A549 (cell line): ENCODE data around the gene RIPPLY2. TPM values are rescaled to one million over a fixed set of nuclear protein-coding genes. Genes with fewer than 3 reads are reported as not detected.

Source experiments
- ATAC-seq, 2 experiments: fragments of 200-7000 bp in 1 of 2; fragments of >200 bp in 1 of 2; cut with Nextera tagmentation in 1 of 2; cut with Tn5 transposase in 1 of 2; 3 replicates each; pipeline versions ENCODE4 v1.8.0 to v1.9.1; 2018 to 2020; ENCODE audit warnings: mild to moderate bottlenecking in 1 of 2, moderate library complexity in 1 of 2
- CTCF ChIA-PET: fragments of 300-600 bp; sonication (Branson Sonifier 250); formaldehyde crosslinking; extraction: SDS; loops from one replicate; lab custom pipeline; 2021; ENCODE audit warnings: antibody characterized with exemption, inconsistent platforms; lab: Yijun Ruan, JAX
- POLR2A ChIA-PET: fragments of 350-600 bp; formaldehyde crosslinking; extraction: SDS; loops from one replicate; lab custom pipeline; 2021; ENCODE audit warnings: antibody characterized with exemption, inconsistent platforms; lab: Yijun Ruan, JAX
- DNase-seq, 2 experiments: peaks; one replicate each; pipeline versions ENCODE4 v3.0.0 to v3.0.0-alpha.2; 2011 to 2016; ENCODE audit warnings: low read depth in 1 of 2, low spot score in 1 of 2
- FAIRE-seq: peaks from 2 replicates; lab custom pipeline; 2011; peaks lifted over from hg19 to GRCh38; lab: Jason Lieb, UNC
- H3K27ac ChIP-seq, 2 experiments: fragments of >200 bp; sonication (Bioruptor Twin); formaldehyde crosslinking; 3 replicates each; pipeline ENCODE4 v1.5.1; 2016 to 2017
- H3K4me1 ChIP-seq: fragments of >200 bp; sonication (Bioruptor Twin); formaldehyde crosslinking; 3 replicates; pipeline ENCODE4 v1.6.1; 2016
- H3K4me2 ChIP-seq: fragments of >200 bp; sonication (Bioruptor Twin); formaldehyde crosslinking; 3 replicates; pipeline ENCODE4 v1.6.1; 2016
- H3K4me3 ChIP-seq: fragments of >200 bp; sonication (Bioruptor Twin); formaldehyde crosslinking; 3 replicates; pipeline ENCODE4 v1.5.1; 2016
- H3K9me3 ChIP-seq: fragments of >200 bp; sonication (Bioruptor Twin); formaldehyde crosslinking; 3 replicates; pipeline ENCODE4 v1.6.1; 2016
- BCL3 ChIP-seq: fragments of >200 bp; sonication (Bioruptor Twin); formaldehyde crosslinking; IDR thresholded peaks from 3 replicates; pipeline ENCODE4 v1.6.1; 2016
- CBX2 ChIP-seq: fragments of 200-600 bp; sonication (generic); IDR thresholded peaks from 2 replicates; pipeline ENCODE4 v1.6.1; 2016; ENCODE audit warnings: low read depth, mild to moderate bottlenecking, borderline replicate concordance
- CBX8 ChIP-seq: fragments of 200-600 bp; sonication (generic); IDR thresholded peaks from 2 replicates; pipeline ENCODE4 v1.6.1; 2016
- CHD2 ChIP-seq: fragments of 150-350 bp; IDR thresholded peaks from 2 replicates; pipeline ENCODE4 v1.6.1; 2014; ENCODE audit warnings: low read length; ENCODE audit not compliant: partially characterized antibody
- E2F6 ChIP-seq: IDR thresholded peaks from 2 replicates; pipeline ENCODE4 v1.6.1; 2012; ENCODE audit warnings: low read depth, borderline replicate concordance
- EHMT2 ChIP-seq: fragments of 200-600 bp; sonication (generic); IDR thresholded peaks from 2 replicates; pipeline ENCODE4 v1.6.1; 2016; ENCODE audit warnings: antibody characterized with exemption, low read depth, mild to moderate bottlenecking, moderate library complexity
- HDAC2 ChIP-seq: fragments of 200-600 bp; sonication (generic); IDR thresholded peaks from 2 replicates; pipeline ENCODE4 v1.6.1; 2016
- HEYL ChIP-seq: fragments of 250-450 bp; sonication (Bioruptor Pico); IDR thresholded peaks from 2 replicates; pipeline ENCODE4 v1.8.0; 2021; ENCODE audit warnings: mild to moderate bottlenecking, moderate library complexity
- HOXA7 ChIP-seq: fragments of 250-450 bp; sonication (Bioruptor Pico); IDR thresholded peaks from 2 replicates; pipeline ENCODE4 v1.5.0; 2020; ENCODE audit warnings: mild to moderate bottlenecking, moderate library complexity
- JUN ChIP-seq, 2 experiments: fragments of >200 bp; sonication (Bioruptor Twin); formaldehyde crosslinking; IDR thresholded peaks; 2 replicates in 1 of 2; 3 replicates in 1 of 2; pipeline ENCODE4 v1.6.1; 2016 to 2017
- MAZ ChIP-seq: fragments of 150-350 bp; IDR thresholded peaks from 2 replicates; pipeline ENCODE4 v1.6.1; 2014; ENCODE audit warnings: antibody characterized with exemption, low read depth, low read length, borderline replicate concordance
- PBX3 ChIP-seq: IDR thresholded peaks from 2 replicates; pipeline ENCODE4 v1.6.1; 2012
- POLR2AphosphoS2 ChIP-seq: conservative IDR thresholded peaks from 2 replicates; pipeline ENCODE4 v1.6.1; 2012; ENCODE audit warnings: low read length, improper control_type of control experiment, inconsistent platforms
- RAD21 ChIP-seq, 2 experiments: fragments of >200 bp in 1 of 2; sonication (Bioruptor Twin) in 1 of 2; formaldehyde crosslinking in 1 of 2; IDR thresholded peaks in 1 of 2; conservative IDR thresholded peaks in 1 of 2; 2 replicates in 1 of 2; 3 replicates in 1 of 2; pipeline ENCODE4 v1.6.1; 2012 to 2018; ENCODE audit warnings: inconsistent platforms in 1 of 2
- RFX5 ChIP-seq: fragments of 450-650 bp; IDR thresholded peaks from 2 replicates; pipeline ENCODE4 v1.7.1; 2014; ENCODE audit warnings: antibody characterized with exemption, mild to moderate bottlenecking, moderate library complexity
- TFCP2L1 ChIP-seq: fragments of 250-450 bp; sonication (Bioruptor Pico); IDR thresholded peaks from 2 replicates; pipeline ENCODE4 v1.5.0; 2021; ENCODE audit warnings: mild to moderate bottlenecking
- TP53 ChIP-seq: fragments of 250-450 bp; sonication (Bioruptor Pico); IDR thresholded peaks from 2 replicates; pipeline ENCODE4 v1.5.0; 2021; ENCODE audit warnings: mild to moderate bottlenecking, moderate library complexity
- USF2 ChIP-seq: fragments of 450-650 bp; IDR thresholded peaks from 2 replicates; pipeline ENCODE4 v1.6.1; 2014; ENCODE audit warnings: antibody characterized with exemption
- WGBS: methylation state at CpG from one replicate; pipeline ENCODE4 v1.1.6; 2017; ENCODE audit errors: missing lambda C conversion rate; 5-methylcytosine and 5-hydroxymethylcytosine counted together
- polyA plus RNA-seq, 4 experiments: library from polyadenylated mRNA; depleted of rRNA in 3 of 4; stranded (reverse); fragments of >200 nt; fragmentation: RNase III in 1 of 4; extraction: RNeasy Plus Mini Kit Qiagen cat#74134 plus additional on column Dnase treatment in 1 of 4; gene quantifications; 2 replicates in 3 of 4; 3 replicates in 1 of 4; pipeline ENCODE4 v1.2.3, GENCODE V29; 2011 to 2017
- TF ChIP-seq, protein P1 (sequence below): IDR thresholded peaks from 2 replicates; pipeline ENCODE4 v1.6.1; 2012
- TF ChIP-seq, protein P2 (sequence below): fragments of >200 bp; sonication (Bioruptor Twin); formaldehyde crosslinking; IDR thresholded peaks from 2 replicates; pipeline ENCODE4 v1.6.1; 2016
- TF ChIP-seq, protein P3 (sequence below): fragments of 150-350 bp; IDR thresholded peaks from 2 replicates; pipeline ENCODE4 v1.6.1; 2014; ENCODE audit warnings: low read depth, mild to moderate bottlenecking, low read length

RIPPLY2 gene
- polyA plus RNA-seq, 2 of the 4 experiments (the other 2 are of a cell fraction) = 0.27 to 1.5 TPM

GRCh38 chr6:83879746-83880145 is 26.6 kb downstream of the RIPPLY2 start:
- H3K4me2 ChIP-seq = no peak overlapping the region
- H3K27ac ChIP-seq = no peak overlapping the region
- no peak overlapping the region for H3K4me3 ChIP-seq
- peaks cover 15% of the 10 kb centered on the region for H3K4me1 ChIP-seq
- H3K9me3 ChIP-seq = no peaks in the 10 kb centered on the region
- ATAC-seq = no peak
- CTCF ChIA-PET = interaction anchor here (1.1 to 1.8 kb wide), 2 partner anchors 341 to 348 kb away, joined by 3 to 7 read pairs; partner anchors contain the start of gene CEP162
- POLR2A ChIA-PET = no interaction called here
- no peak for TF ChIP-seq TP53 (CRISPR knock-in tag)
- TF ChIP-seq HOXA7 (CRISPR knock-in tag) = no peak
- no peak for TF ChIP-seq E2F6
- TF ChIP-seq CBX2 = no peak
- no peak for TF ChIP-seq HDAC2
- TF ChIP-seq, protein P1, sequence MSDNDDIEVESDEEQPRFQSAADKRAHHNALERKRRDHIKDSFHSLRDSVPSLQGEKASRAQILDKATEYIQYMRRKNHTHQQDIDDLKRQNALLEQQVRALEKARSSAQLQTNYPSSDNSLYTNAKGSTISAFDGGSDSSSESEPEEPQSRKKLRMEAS = no peak
- no peak for TF ChIP-seq HEYL (CRISPR knock-in tag)
- TF ChIP-seq POLR2AphosphoS2 = no peak
- TF ChIP-seq, protein P2, sequence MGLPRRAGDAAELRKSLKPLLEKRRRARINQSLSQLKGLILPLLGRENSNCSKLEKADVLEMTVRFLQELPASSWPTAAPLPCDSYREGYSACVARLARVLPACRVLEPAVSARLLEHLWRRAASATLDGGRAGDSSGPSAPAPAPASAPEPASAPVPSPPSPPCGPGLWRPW = no peak
- TF ChIP-seq RAD21 (conservative IDR thresholded peaks at IDR 0.05 in 1 of 2, IDR thresholded peaks at IDR 0.05 in 1 of 2) = no peak
- TF ChIP-seq CHD2 = no peak
- TF ChIP-seq BCL3 = no peak
- TF ChIP-seq JUN (IDR thresholded peaks at IDR 0.05) = no peak
- no peak for TF ChIP-seq EHMT2
- no peak for TF ChIP-seq CBX8
- WGBS = 90% methylated on average over 4 of the region's 4 CpGs
- no peak for DNase-seq
- no peak for FAIRE-seq

- TF ChIP-seq PBX3 (no peak), HDAC2 (no peak), TFCP2L1 (CRISPR knock-in tag) (no peak), RFX5 (no peak), MAZ (no peak), USF2 (no peak)
- TF ChIP-seq, protein P3, sequence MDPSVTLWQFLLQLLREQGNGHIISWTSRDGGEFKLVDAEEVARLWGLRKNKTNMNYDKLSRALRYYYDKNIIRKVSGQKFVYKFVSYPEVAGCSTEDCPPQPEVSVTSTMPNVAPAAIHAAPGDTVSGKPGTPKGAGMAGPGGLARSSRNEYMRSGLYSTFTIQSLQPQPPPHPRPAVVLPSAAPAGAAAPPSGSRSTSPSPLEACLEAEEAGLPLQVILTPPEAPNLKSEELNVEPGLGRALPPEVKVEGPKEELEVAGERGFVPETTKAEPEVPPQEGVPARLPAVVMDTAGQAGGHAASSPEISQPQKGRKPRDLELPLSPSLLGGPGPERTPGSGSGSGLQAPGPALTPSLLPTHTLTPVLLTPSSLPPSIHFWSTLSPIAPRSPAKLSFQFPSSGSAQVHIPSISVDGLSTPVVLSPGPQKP = no peak
- H3K4me2 ChIP-seq = no peak overlapping the region
- CTCF ChIA-PET = interaction anchor here (0.7 kb wide), 1 partner anchor 660 kb away, joined by 3 read pairs; no protein-coding TSS in a partner anchor
Measured at GRCh38 chr6:83883240-83883639, 30.1 kb downstream of the RIPPLY2 start.

More at GRCh38 chr6:83883240-83883639, 30.1 kb downstream of the RIPPLY2 start:
- Histone ChIP-seq H3K9me3 (no peaks in the 10 kb centered on the region), H3K27ac (no peak overlapping the region), H3K4me3 (no peak overlapping the region), H3K4me1 (peaks cover 9% of the 10 kb centered on the region)
- ATAC-seq = no peak
- no peak for FAIRE-seq
- DNase-seq = no peak
- POLR2A ChIA-PET = no interaction called here
- 11% methylated on average over 2 of the region's 2 CpGs for WGBS
